H1 (cell line): ENCODE data around the gene CCL7. TPM values are rescaled to one million over a fixed set of nuclear protein-coding genes. Genes with fewer than 3 reads are reported as not detected.

Experiments
- NANOG ChIP-seq: IDR thresholded peaks from 2 replicates; pipeline ENCODE4 v1.6.1; 2011; ENCODE audit warnings: low read length, low read depth, mild to moderate bottlenecking, inconsistent platforms; ENCODE audit not compliant: insufficient read depth, poor library complexity, severe bottlenecking
- RAD21 ChIP-seq, 2 experiments: IDR thresholded peaks in 1 of 2; conservative IDR thresholded peaks in 1 of 2; 2 replicates each; pipeline ENCODE4 v1.6.1; 2011; ENCODE audit warnings: low read depth in 2 of 2, low read length in 2 of 2, improper control_type of control experiment in 1 of 2, inconsistent platforms in 1 of 2, mild to moderate bottlenecking in 1 of 2, moderate library complexity in 1 of 2
- polyA plus RNA-seq, 7 experiments: library from polyadenylated mRNA; depleted of rRNA in 3 of 7; stranded (reverse) in 5 of 7; unstranded in 2 of 7; fragments of >200 nt in 5 of 7; fragments of 200-250 nt in 2 of 7; gene quantifications; 1 replicate in 5 of 7; 2 replicates in 1 of 7; 4 replicates in 1 of 7; pipeline versions ENCODE4 v1.2.1 to v1.2.3, GENCODE V29; 2011 to 2013; ENCODE audit warnings: missing spikeins in 2 of 7, mixed read lengths in 2 of 7
- total RNA-seq: library from RNA; stranded (reverse); fragmentation: NEBNext Ultra II Directional; extraction: Animal tissue kit (Norgen Biotek cat#: 25700); gene quantifications from 2 replicates; pipeline ENCODE4 v1.2.1, GENCODE V29; 2021

CCL7 gene
- total and polyA plus RNA-seq, 2 of the 8 experiments (the other 6 are each of a cell fraction or from before 2014, with no cell fraction given): not detected

GRCh38 chr17:34236281-34236892 is 33.6 kb upstream of the CCL7 start (continued):
- no peak for TF ChIP-seq NANOG
- TF ChIP-seq RAD21 (IDR thresholded peaks at IDR 0.05 in 1 of 2, conservative IDR thresholded peaks at IDR 0.05 in 1 of 2; ENCODE audit: low read depth in 2 of 2, low read length in 2 of 2): no peak
